Lower leg skin (tissue), 4 donors: ENCODE results near the gene AS3MT. TPM values are rescaled to one million over a fixed set of nuclear protein-coding genes. Genes with fewer than 3 reads are reported as not detected.

Experiments used
- DNase-seq, 2 donors: peaks; one replicate each; pipeline ENCODE4 v3.0.0-alpha.2; 2019; ENCODE audit warnings: low spot score in 2 of 2
- H3K4me3 ChIP-seq: fragments of 200-600 bp; sonication (generic); 2 replicates; pipeline ENCODE4 v1.5.1; 2017; ENCODE audit warnings: mild to moderate bottlenecking, low read depth; ENCODE audit not compliant: poor library complexity, severe bottlenecking
- CTCF ChIP-seq, 3 donors: fragments of 450-650 bp; IDR thresholded peaks; one replicate each; pipeline ENCODE4 v1.5.1; 2016; ENCODE audit warnings: antibody characterized with exemption in 3 of 3, mild to moderate bottlenecking in 3 of 3, moderate library complexity in 2 of 3
- POLR2A ChIP-seq, 2 donors: fragments of 450-650 bp; IDR thresholded peaks; one replicate each; pipeline ENCODE4 v1.6.1; 2016 to 2017; ENCODE audit warnings: antibody characterized with exemption in 2 of 2, mild to moderate bottlenecking in 1 of 2, moderate library complexity in 1 of 2
- WGBS, 2 donors: methylation state at CpG; one replicate each; pipeline ENCODE4 v1.1.5; 2018; 5-methylcytosine and 5-hydroxymethylcytosine counted together
- intact Hi-C: fragments of 100-400 bp; cut with DNase I; formaldehyde crosslinking; loops from one replicate; pipeline ENCODE4 v1.15.0; 2023; ENCODE audit warnings: low total_unique reads
- total RNA-seq, 4 donors: library from RNA; depleted of rRNA; stranded (reverse); fragments of >200 nt; gene quantifications; one replicate each; pipeline ENCODE4 v1.1.0, GENCODE V29; 2016

AS3MT gene
- total RNA-seq, 4 donors from 2014 or later, result 1.8 to 5.1 (median 3.9) TPM

GRCh38 chr10:102827597-102827975 lies 41.7 kb upstream of the AS3MT start:
- DNase-seq, result no peak
- TF ChIP-seq POLR2A (IDR thresholded peaks at IDR 0.05) (no peak), CTCF (IDR thresholded peaks at IDR 0.05) (no peak)
- intact Hi-C loops, result no loop called here
- H3K4me3 ChIP-seq, result no peak overlapping the region
- WGBS, 2 donors, result 86 to 92% methylated on average over 5 of the region's 5 CpGs

GRCh38 chr10:102831322-102832071 lies 37.8 kb upstream of the AS3MT start:
- intact Hi-C loops, result loop anchor here (10.0 kb wide), 1 partner anchor 73 kb away; no protein-coding TSS in a partner anchor
- WGBS, 2 donors, result 62 to 66% methylated on average over 16 of the region's 16 CpGs

GRCh38 chr10:102832248-102832647 lies 37.0 kb upstream of the AS3MT start:
- WGBS, 2 donors, result 87 to 92% methylated on average over 14 of the region's 14 CpGs
- no peak for DNase-seq
- intact Hi-C loops, result loop anchor here (10.0 kb wide), 1 partner anchor 73 kb away; no protein-coding TSS in a partner anchor
- no peak overlapping the region for H3K4me3 ChIP-seq
- TF ChIP-seq CTCF (IDR thresholded peaks at IDR 0.05), result no peak
- TF ChIP-seq POLR2A (IDR thresholded peaks at IDR 0.05), result no peak

More at GRCh38 chr10:102831322-102832071, 37.8 kb upstream of the AS3MT start:
- DNase-seq, result no peak
- no peak overlapping the region for H3K4me3 ChIP-seq
- TF ChIP-seq POLR2A (IDR thresholded peaks at IDR 0.05) (no peak), CTCF (IDR thresholded peaks at IDR 0.05) (no peak)

- TF ChIP-seq CTCF (IDR thresholded peaks at IDR 0.05), result no peak
- TF ChIP-seq POLR2A (IDR thresholded peaks at IDR 0.05), result no peak
- DNase-seq, result no peak
- no peak overlapping the region for H3K4me3 ChIP-seq
- WGBS, 2 donors, result 76% methylated on average over 4 of the region's 4 CpGs
- intact Hi-C loops, result loop anchor here (10.0 kb wide), 1 partner anchor 72 kb away; no protein-coding TSS in a partner anchor
Measured at GRCh38 chr10:102832987-102833386, 36.3 kb upstream of the AS3MT start.

GRCh38 chr10:102834143-102834542 lies 35.1 kb upstream of the AS3MT start:
- 33 to 51% methylated on average over 9 of the region's 9 CpGs for WGBS, 2 donors
- TF ChIP-seq CTCF (IDR thresholded peaks at IDR 0.05) (no peak), POLR2A (IDR thresholded peaks at IDR 0.05) (no peak)
- H3K4me3 ChIP-seq, result no peak overlapping the region
- intact Hi-C loops, result loop anchor here (10.0 kb wide), 1 partner anchor 71 kb away; no protein-coding TSS in a partner anchor
- DNase-seq, result no peak
